WTC11 (cell line): ENCODE measurements around the gene PNRC1. TPM values are rescaled to one million over a fixed set of nuclear protein-coding genes. Genes with fewer than 3 reads are reported as not detected.

Experiments
- ATAC-seq: fragments of 200-7000 bp; cut with Tn5 transposase; 2 replicates; pipeline ENCODE4 v1.10.0; 2021; ENCODE audit warnings: mild to moderate bottlenecking, moderate library complexity
- CTCF ChIA-PET: fragments of 300-600 bp; sonication (Branson Sonifier 250); formaldehyde crosslinking; loops from one replicate; lab custom pipeline; 2021; ENCODE audit warnings: antibody characterized with exemption; lab: Charles Lee
- POLR2A ChIA-PET: fragments of 350-600 bp; sonication (Branson Sonifier 250); formaldehyde crosslinking; loops from one replicate; lab custom pipeline; 2021; ENCODE audit warnings: antibody characterized with exemption; lab: Charles Lee
- DNase-seq: peaks from one replicate; pipeline ENCODE4 v3.0.0; 2021; ENCODE audit warnings: low spot score
- H3K27ac Mint-ChIP-seq: 2 replicates; pipeline ENCODE4 v1.8.0; 2021; ENCODE audit warnings: mixed read lengths
- H3K27me3 Mint-ChIP-seq: 2 replicates; pipeline ENCODE4 v1.8.0; 2021; ENCODE audit warnings: low read depth, mild to moderate bottlenecking, moderate library complexity, mixed read lengths
- H3K36me3 Mint-ChIP-seq: 2 replicates; pipeline ENCODE4 v1.8.0; 2021; ENCODE audit warnings: mixed read lengths
- H3K4me1 Mint-ChIP-seq: 2 replicates; pipeline ENCODE4 v1.8.0; 2022; ENCODE audit warnings: mixed read lengths
- H3K4me3 Mint-ChIP-seq: 2 replicates; pipeline ENCODE4 v1.8.0; 2021; ENCODE audit warnings: mild to moderate bottlenecking, moderate library complexity, mixed read lengths
- H3K9me3 Mint-ChIP-seq: 2 replicates; pipeline ENCODE4 v1.8.0; 2021; ENCODE audit warnings: mixed read lengths
- ARID4B ChIP-seq: sonication (generic); formaldehyde crosslinking; IDR thresholded peaks from 2 replicates; pipeline ENCODE4 v1.8.0; 2023; ENCODE audit warnings: missing genetic modification reagents, mild to moderate bottlenecking, borderline replicate concordance
- ATF3 ChIP-seq: sonication (generic); formaldehyde crosslinking; conservative IDR thresholded peaks from 2 replicates; pipeline ENCODE4 v1.8.1; 2022; ENCODE audit warnings: mild to moderate bottlenecking, missing genetic modification reagents
- CREM ChIP-seq: sonication (generic); formaldehyde crosslinking; IDR thresholded peaks from 2 replicates; pipeline ENCODE4 v1.8.1; 2022; ENCODE audit warnings: mild to moderate bottlenecking, missing genetic modification reagents, moderate library complexity
- E2F4 ChIP-seq: sonication (generic); formaldehyde crosslinking; IDR thresholded peaks from 2 replicates; pipeline ENCODE4 v1.8.1; 2022; ENCODE audit warnings: low read depth, mild to moderate bottlenecking, moderate library complexity, missing genetic modification reagents, borderline replicate concordance
- ESRRA ChIP-seq: sonication (generic); formaldehyde crosslinking; IDR thresholded peaks from 2 replicates; pipeline ENCODE4 v1.8.1; 2022; ENCODE audit warnings: mild to moderate bottlenecking, missing genetic modification reagents, borderline replicate concordance
- FOXP4 ChIP-seq: sonication (generic); formaldehyde crosslinking; IDR thresholded peaks from 2 replicates; pipeline ENCODE4 v1.8.0; 2022; ENCODE audit warnings: mild to moderate bottlenecking, missing genetic modification reagents
- GABPB1 ChIP-seq: sonication (generic); formaldehyde crosslinking; IDR thresholded peaks from 2 replicates; pipeline ENCODE4 v1.8.1; 2023; ENCODE audit warnings: mild to moderate bottlenecking, missing genetic modification reagents
- NFE2L1 ChIP-seq: sonication (generic); formaldehyde crosslinking; IDR thresholded peaks from 2 replicates; pipeline ENCODE4 v1.8.1; 2023; ENCODE audit warnings: missing genetic modification reagents
- NR1H2 ChIP-seq: sonication (generic); formaldehyde crosslinking; IDR thresholded peaks from 2 replicates; pipeline ENCODE4 v1.9.0; 2021; ENCODE audit warnings: mild to moderate bottlenecking, moderate library complexity, missing genetic modification reagents
- SMAD4 ChIP-seq: sonication (generic); formaldehyde crosslinking; IDR thresholded peaks from 2 replicates; pipeline ENCODE4 v1.8.0; 2022; ENCODE audit warnings: mild to moderate bottlenecking, missing genetic modification reagents
- ZBTB21 ChIP-seq: sonication (generic); formaldehyde crosslinking; IDR thresholded peaks from 2 replicates; pipeline ENCODE4 v1.8.1; 2023; ENCODE audit warnings: mild to moderate bottlenecking, missing genetic modification reagents, borderline replicate concordance
- ZNF232 ChIP-seq: sonication (generic); formaldehyde crosslinking; IDR thresholded peaks from 2 replicates; pipeline ENCODE4 v1.8.0; 2022; ENCODE audit warnings: mild to moderate bottlenecking, missing genetic modification reagents
- ZNF317 ChIP-seq: sonication (generic); formaldehyde crosslinking; IDR thresholded peaks from 2 replicates; pipeline ENCODE4 v1.8.1; 2023; ENCODE audit warnings: low read depth, mild to moderate bottlenecking, moderate library complexity, missing genetic modification reagents, borderline replicate concordance
- ZNF396 ChIP-seq: fragments of 250-450 bp; sonication (Bioruptor Pico); IDR thresholded peaks from 2 replicates; pipeline ENCODE4 v1.8.0; 2021; ENCODE audit warnings: mild to moderate bottlenecking, moderate library complexity, borderline replicate concordance
- total RNA-seq: library from RNA; stranded (reverse); gene quantifications from 3 replicates; pipeline ENCODE4 v1.2.3, GENCODE V29; 2021

The PNRC1 gene
- total RNA-seq, 1 experiment from 2014 or later = 39.0 TPM

- ChIA-PET CTCF (interaction anchor here (0.6 to 1.4 kb wide), 3 partner anchors 10 to 199 kb away, joined by 3 to 4 read pairs (median 3); partner anchors contain the start of gene PNRC1), POLR2A (interaction anchor here (1.9 kb wide), 1 partner anchor 10 kb away, joined by 10 read pairs; the partner anchor contains the start of gene PNRC1)
Measured at GRCh38 chr6:89069536-89070163, 10.9 kb upstream of the PNRC1 start.

More at GRCh38 chr6:89069536-89070163, 10.9 kb upstream of the PNRC1 start:
- ATAC-seq = no peak
- Mint-ChIP-seq H3K27ac (no peak overlapping the region), H3K4me1 (no peaks in the 10 kb centered on the region), H3K4me3 (no peak overlapping the region), H3K27me3 (peaks cover 10% of the 10 kb centered on the region), H3K9me3 (peaks cover 26% of the 10 kb centered on the region), H3K36me3 (peaks cover 3% of the 10 kb centered on the region; the same call in 1 of the 2 replicates)
- TF ChIP-seq E2F4 = no peak
- no peak for TF ChIP-seq GABPB1 (CRISPR knock-in tag)
- TF ChIP-seq SMAD4 (CRISPR knock-in tag) = no peak
- no peak for TF ChIP-seq ARID4B
- no peak for TF ChIP-seq NFE2L1 (CRISPR knock-in tag)
- no peak for TF ChIP-seq ZNF396 (CRISPR knock-in tag)
- no peak for TF ChIP-seq ZBTB21 (CRISPR knock-in tag)
- TF ChIP-seq ATF3 (CRISPR knock-in tag) = no peak
- TF ChIP-seq ZNF232 (CRISPR knock-in tag) = no peak
- TF ChIP-seq CREM (CRISPR knock-in tag) = no peak
- no peak for TF ChIP-seq FOXP4
- TF ChIP-seq NR1H2 = no peak
- TF ChIP-seq ZNF317 (CRISPR knock-in tag) = no peak
- TF ChIP-seq ESRRA (CRISPR knock-in tag) = no peak
- DNase-seq = no peak
